PC-9 (cell line): ENCODE results near the gene ANKRD16. TPM values are rescaled to one million over a fixed set of nuclear protein-coding genes. Genes with fewer than 3 reads are reported as not detected.

ENCODE experiments used
- BruUV-seq: library from RNA; stranded (reverse); fragments of 400-500 nt; replicated peaks from 2 replicates; lab custom pipeline; 2021; lab: Mats Ljungman, UMichigan
- CTCF ChIA-PET: fragments of 300-600 bp; sonication (Branson Sonifier 250); formaldehyde crosslinking; loops from one replicate; lab custom pipeline; 2022; ENCODE audit warnings: antibody characterized with exemption; lab: Charles Lee
- POLR2A ChIA-PET: fragments of 300-600 bp; sonication (Branson Sonifier 250); formaldehyde crosslinking; loops from one replicate; lab custom pipeline; 2022; ENCODE audit warnings: antibody characterized with exemption; ENCODE audit not compliant: unreplicated experiment; lab: Charles Lee
- DNase-seq, 2 experiments: peaks; one replicate each; pipeline versions ENCODE4 v3.0.0 to v3.0.0-alpha.2; 2015 to 2022; ENCODE audit warnings: mixed read lengths in 1 of 2
- H2AFZ ChIP-seq: fragments of 200-600 bp; sonication (generic); 2 replicates; pipeline ENCODE4 v1.8.1; 2017; ENCODE audit warnings: antibody characterized with exemption
- H3F3A ChIP-seq: fragments of 200-600 bp; sonication (generic); 2 replicates; pipeline ENCODE4 v1.8.1; 2017; ENCODE audit warnings: antibody characterized with exemption, mild to moderate bottlenecking, low read depth; ENCODE audit not compliant: insufficient read depth
- H3K27ac ChIP-seq: fragments of 200-600 bp; sonication (generic); 2 replicates; pipeline ENCODE4 v1.6.1; 2016; ENCODE audit warnings: mixed run types
- H3K27me3 ChIP-seq: fragments of 200-600 bp; sonication (generic); 2 replicates; pipeline ENCODE4 v1.6.1; 2016; ENCODE audit warnings: low read depth, mixed run types; ENCODE audit not compliant: insufficient read depth
- H3K36me3 ChIP-seq: fragments of 200-600 bp; sonication (generic); 2 replicates; pipeline ENCODE4 v1.6.1; 2016; ENCODE audit warnings: low read depth, mixed run types
- H3K4me1 ChIP-seq: fragments of 200-600 bp; sonication (generic); replicated peaks from 2 replicates; pipeline ENCODE4 v1.6.1; 2016; ENCODE audit warnings: mixed run types; ENCODE audit not compliant: insufficient read depth
- H3K4me2 ChIP-seq: fragments of 200-600 bp; sonication (generic); 2 replicates; pipeline ENCODE4 v1.6.1; 2017; ENCODE audit warnings: mixed run types
- H3K4me3 ChIP-seq: fragments of 200-600 bp; sonication (generic); 2 replicates; pipeline ENCODE4 v1.6.1; 2016; ENCODE audit warnings: mixed run types
- H3K79me2 ChIP-seq: fragments of 200-600 bp; sonication (generic); 2 replicates; pipeline ENCODE4 v1.6.1; 2017; ENCODE audit warnings: low read depth, mixed run types
- H3K9me2 ChIP-seq: fragments of 200-600 bp; sonication (generic); 2 replicates; pipeline ENCODE4 v1.8.1; 2017; ENCODE audit warnings: mild to moderate bottlenecking; ENCODE audit not compliant: insufficient read depth
- H3K9me3 ChIP-seq: fragments of 200-600 bp; sonication (generic); 2 replicates; pipeline ENCODE4 v1.8.1; 2016; ENCODE audit warnings: low read depth; ENCODE audit not compliant: insufficient read depth
- H4K20me1 ChIP-seq: fragments of 200-600 bp; sonication (generic); 2 replicates; pipeline ENCODE4 v1.8.1; 2017; ENCODE audit not compliant: insufficient read depth
- CTCF ChIP-seq: fragments of 200-600 bp; sonication (generic); conservative IDR thresholded peaks from 2 replicates; pipeline ENCODE4 v1.6.1; 2017; ENCODE audit warnings: mixed run types, antibody characterized with exemption, mild to moderate bottlenecking, moderate library complexity
- EZH2 ChIP-seq: fragments of 200-600 bp; sonication (generic); IDR thresholded peaks from 2 replicates; pipeline ENCODE4 v1.8.0; 2017; ENCODE audit warnings: antibody characterized with exemption, low read depth
- intact Hi-C: fragments of 100-400 bp; cut with micrococcal nuclease; formaldehyde crosslinking; loops from one replicate; pipeline ENCODE4 v1.10.0; 2022; ENCODE audit not compliant: unreplicated experiment
- total RNA-seq: library from RNA; stranded (reverse); gene quantifications from 2 replicates; pipeline ENCODE4 v1.2.3, GENCODE V29; 2021

Gene ANKRD16
- total RNA-seq, 1 experiment from 2014 or later: 9.8 TPM

GRCh38 chr10:5844345-5845055 lies 45.2 kb downstream of the ANKRD16 start:
- CTCF ChIA-PET: interaction anchor here (0.6 kb wide), 1 partner anchor 389 kb away, joined by 3 read pairs; no protein-coding TSS in a partner anchor
- Histone ChIP-seq H3K36me3 (no peaks in the 10 kb centered on the region), H4K20me1 (no peaks in the 10 kb centered on the region), H3F3A (peaks cover 6% of the 10 kb centered on the region; the same call in 1 of the 2 replicates), H3K9me3 (no peaks in the 10 kb centered on the region), H3K9me2 (no peaks in the 10 kb centered on the region), H3K4me2 (no peak overlapping the region), H3K4me3 (no peak overlapping the region), H3K4me1 (no peaks in the 10 kb centered on the region), H3K27me3 (no peaks in the 10 kb centered on the region), H3K79me2 (no peaks in the 10 kb centered on the region), H2AFZ (no peak overlapping the region), H3K27ac (no peak overlapping the region)
- intact Hi-C loops: no loop called here
- BruUV-seq: no TSS peak
- TF ChIP-seq EZH2 (no peak), CTCF (no peak)
- POLR2A ChIA-PET: interaction anchor here (0.6 kb wide), 2 partner anchors 9 to 135 kb away, joined by 3 to 6 read pairs; no protein-coding TSS in a partner anchor
- DNase-seq: no peak

GRCh38 chr10:5843686-5844344 lies 45.9 kb downstream of the ANKRD16 start:
- POLR2A ChIA-PET: no interaction called here
- no TSS peak for BruUV-seq
- H3K9me2 ChIP-seq: no peaks in the 10 kb centered on the region

GRCh38 chr10:5841965-5842364 lies 47.7 kb downstream of the ANKRD16 start:
- Histone ChIP-seq H3K4me2 (no peak overlapping the region), H3K9me3 (no peaks in the 10 kb centered on the region), H3K27ac (no peak overlapping the region), H2AFZ (no peak overlapping the region), H3K79me2 (no peaks in the 10 kb centered on the region), H3F3A (peaks cover 6% of the 10 kb centered on the region; the same call in 1 of the 2 replicates), H4K20me1 (no peaks in the 10 kb centered on the region), H3K36me3 (no peaks in the 10 kb centered on the region), H3K4me1 (no peaks in the 10 kb centered on the region), H3K27me3 (no peaks in the 10 kb centered on the region), H3K9me2 (no peaks in the 10 kb centered on the region), H3K4me3 (no peak overlapping the region)
- ChIA-PET CTCF (no interaction called here), POLR2A (no interaction called here)
- TF ChIP-seq EZH2: no peak
- TF ChIP-seq CTCF: no peak
- BruUV-seq: no TSS peak
- no peak for DNase-seq
- intact Hi-C loops: no loop called here

More at GRCh38 chr10:5843686-5844344, 45.9 kb downstream of the ANKRD16 start:
- no peaks in the 10 kb centered on the region for H3K79me2 ChIP-seq
- H3K4me3 ChIP-seq: no peak overlapping the region
- TF ChIP-seq CTCF (no peak), EZH2 (no peak)
- no peak overlapping the region for H3K27ac ChIP-seq
- intact Hi-C loops: no loop called here
- no peak overlapping the region for H3K4me2 ChIP-seq
- no peak for DNase-seq
- CTCF ChIA-PET: interaction anchor here (0.6 to 0.7 kb wide), 2 partner anchors 181 to 390 kb away, joined by 3 read pairs; no protein-coding TSS in a partner anchor
- no peaks in the 10 kb centered on the region for H3K4me1 ChIP-seq
- no peaks in the 10 kb centered on the region for H4K20me1 ChIP-seq
- H3K9me3 ChIP-seq: no peaks in the 10 kb centered on the region
- H3F3A ChIP-seq: peaks cover 6% of the 10 kb centered on the region; the same call in 1 of the 2 replicates
- no peaks in the 10 kb centered on the region for H3K27me3 ChIP-seq
- H2AFZ ChIP-seq: no peak overlapping the region
- H3K36me3 ChIP-seq: no peaks in the 10 kb centered on the region
